Measurements from ENCODE around the gene TEN1.

DNA sequence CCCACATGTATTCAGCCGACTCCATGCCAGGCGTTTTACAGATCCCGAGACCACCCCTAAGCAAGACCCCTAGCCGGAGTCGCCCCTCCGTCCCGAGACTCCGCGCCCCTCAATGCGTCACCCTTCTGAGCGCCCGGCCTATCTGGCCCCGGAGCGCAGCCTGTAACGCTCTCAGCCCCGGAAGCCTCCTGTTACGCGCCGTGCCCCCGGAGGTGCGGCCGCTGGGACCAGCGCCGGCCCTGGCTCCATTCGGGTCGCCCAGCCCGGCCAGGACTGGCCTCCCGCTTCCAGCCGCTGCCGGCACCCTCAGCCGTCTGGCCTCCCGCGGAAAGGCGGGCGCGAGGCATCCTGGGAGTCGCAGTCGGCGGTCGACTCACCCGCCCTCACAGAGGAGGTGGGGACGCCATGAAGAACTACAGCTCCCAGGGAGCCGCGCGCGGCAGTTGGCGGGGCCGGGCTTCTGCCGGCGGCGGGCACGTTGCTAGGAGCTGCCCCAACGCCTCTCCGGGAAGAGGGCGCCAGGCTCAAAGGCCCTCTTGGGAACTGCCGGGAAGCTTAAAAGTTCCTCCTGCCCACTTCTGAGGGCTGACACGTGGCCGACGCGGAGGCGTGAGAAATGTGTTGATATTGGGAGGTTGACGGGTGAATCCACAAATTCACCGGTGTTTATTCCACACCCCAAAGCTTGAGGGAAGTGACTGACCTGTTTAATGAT, 38.2 kb upstream of the TEN1 start, which contains the start of gene FBF1:
- TF ChIP-seq, protein P1, sequence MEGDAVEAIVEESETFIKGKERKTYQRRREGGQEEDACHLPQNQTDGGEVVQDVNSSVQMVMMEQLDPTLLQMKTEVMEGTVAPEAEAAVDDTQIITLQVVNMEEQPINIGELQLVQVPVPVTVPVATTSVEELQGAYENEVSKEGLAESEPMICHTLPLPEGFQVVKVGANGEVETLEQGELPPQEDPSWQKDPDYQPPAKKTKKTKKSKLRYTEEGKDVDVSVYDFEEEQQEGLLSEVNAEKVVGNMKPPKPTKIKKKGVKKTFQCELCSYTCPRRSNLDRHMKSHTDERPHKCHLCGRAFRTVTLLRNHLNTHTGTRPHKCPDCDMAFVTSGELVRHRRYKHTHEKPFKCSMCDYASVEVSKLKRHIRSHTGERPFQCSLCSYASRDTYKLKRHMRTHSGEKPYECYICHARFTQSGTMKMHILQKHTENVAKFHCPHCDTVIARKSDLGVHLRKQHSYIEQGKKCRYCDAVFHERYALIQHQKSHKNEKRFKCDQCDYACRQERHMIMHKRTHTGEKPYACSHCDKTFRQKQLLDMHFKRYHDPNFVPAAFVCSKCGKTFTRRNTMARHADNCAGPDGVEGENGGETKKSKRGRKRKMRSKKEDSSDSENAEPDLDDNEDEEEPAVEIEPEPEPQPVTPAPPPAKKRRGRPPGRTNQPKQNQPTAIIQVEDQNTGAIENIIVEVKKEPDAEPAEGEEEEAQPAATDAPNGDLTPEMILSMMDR (IDR thresholded peaks at IDR 0.05) = peak in 1 of 3 experiments; percentile 1
- TF ChIP-seq POLR2A (IDR thresholded peaks at IDR 0.05) (peak in 1 of 2 donors; percentile 73), POLR2AphosphoS5 (IDR thresholded peaks at IDR 0.05; ENCODE audit: insufficient read depth in 1 of 2, low read depth in 1 of 2) (peak; percentile 89 to 94)

All from vagina (tissue), 2 donors.